Heart left ventricle (tissue), 13 donors: ENCODE results near the gene AMBN.

Experiments used
- POLR2A ChIP-seq, 2 donors: fragments of 450-650 bp; IDR thresholded peaks; one replicate each; pipeline ENCODE4 v1.6.1; 2017; ENCODE audit warnings: antibody characterized with exemption in 2 of 2, mild to moderate bottlenecking in 2 of 2, moderate library complexity in 2 of 2
- TF ChIP-seq, protein P1 (sequence below), 12 donors: fragments of 200-600 bp; sonication (generic) in 4 of 12; IDR thresholded peaks; one replicate each; pipeline versions ENCODE4 v1.5.0 to v1.8.0; 2018 to 2022; ENCODE audit warnings: antibody characterized with exemption in 12 of 12, mild to moderate bottlenecking in 5 of 12
- donor health status: ischemic (EF 13 %, LVEDD 7.1; RV severe dilation, severe dysfunction).
- donor health status: DM: no; HTN: yes; CAD: no.
- donor health status: DM: no; HTN: no; CAD: no.
- donor health status: ischemic (EF 25% LVEDD 6.9; RV normal size, moderate dysfunction).
- donor health status: ischemic (EF 25% LVEDD 5.7; RV mildly dilated, moderate dysfunction).
- donor health status: ischemic (EF 35%, LVEDD 5.7; RV mildly dilated, moderate dysfunction).
- donor health status: nonischemic (EF 11% LVEDD 7.7; RV severe dilation, severe dysfunction).
- donor health status: DM: yes; HTN: yes; CAD: no.
- donor health status: PGD.
- donor health status: ischemic (EF 29% LVEDD 5.4; RV normal size, mild dysfunction).
- donor health status: nonischemic (EF 23%, LVEDD 6.1; RV moderate dilation, normal function).

DNA sequence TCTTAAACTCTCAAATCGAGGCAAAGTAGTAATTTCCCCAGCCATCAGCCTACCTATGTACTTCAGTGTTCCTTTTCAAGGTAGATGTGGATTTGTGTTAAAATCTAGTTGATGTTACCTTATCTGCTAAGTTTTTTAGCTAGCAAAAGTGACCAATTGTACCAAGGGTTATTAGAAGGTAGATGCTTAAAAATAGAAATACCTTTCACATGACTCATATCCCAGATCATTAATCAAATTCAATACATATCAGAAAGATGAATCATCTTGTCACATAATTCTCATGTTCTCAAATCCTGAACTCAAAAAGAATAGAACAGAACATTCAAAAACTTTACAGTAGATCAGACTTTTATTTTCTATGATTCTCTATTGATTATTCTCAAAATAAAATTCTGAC, 40.0 kb downstream of the AMBN start:
- no peak for TF ChIP-seq POLR2A (IDR thresholded peaks at IDR 0.05)
- TF ChIP-seq, protein P1, sequence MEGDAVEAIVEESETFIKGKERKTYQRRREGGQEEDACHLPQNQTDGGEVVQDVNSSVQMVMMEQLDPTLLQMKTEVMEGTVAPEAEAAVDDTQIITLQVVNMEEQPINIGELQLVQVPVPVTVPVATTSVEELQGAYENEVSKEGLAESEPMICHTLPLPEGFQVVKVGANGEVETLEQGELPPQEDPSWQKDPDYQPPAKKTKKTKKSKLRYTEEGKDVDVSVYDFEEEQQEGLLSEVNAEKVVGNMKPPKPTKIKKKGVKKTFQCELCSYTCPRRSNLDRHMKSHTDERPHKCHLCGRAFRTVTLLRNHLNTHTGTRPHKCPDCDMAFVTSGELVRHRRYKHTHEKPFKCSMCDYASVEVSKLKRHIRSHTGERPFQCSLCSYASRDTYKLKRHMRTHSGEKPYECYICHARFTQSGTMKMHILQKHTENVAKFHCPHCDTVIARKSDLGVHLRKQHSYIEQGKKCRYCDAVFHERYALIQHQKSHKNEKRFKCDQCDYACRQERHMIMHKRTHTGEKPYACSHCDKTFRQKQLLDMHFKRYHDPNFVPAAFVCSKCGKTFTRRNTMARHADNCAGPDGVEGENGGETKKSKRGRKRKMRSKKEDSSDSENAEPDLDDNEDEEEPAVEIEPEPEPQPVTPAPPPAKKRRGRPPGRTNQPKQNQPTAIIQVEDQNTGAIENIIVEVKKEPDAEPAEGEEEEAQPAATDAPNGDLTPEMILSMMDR (IDR thresholded peaks at IDR 0.05) = no peak
